GM19351 (cell line): ENCODE data around the gene PDHA2.
"Not testable (repeated sequence)": the region's sequence is repeated elsewhere in the genome, so short reads cannot be mapped to it uniquely, and the experiment has no call there.

Experiments used
- ATAC-seq: cut with Tn5 transposase; IDR thresholded peaks from one replicate; pipeline ENCODE4 v1.9.1; 2021; ENCODE audit warnings: mild to moderate bottlenecking, moderate library complexity; ENCODE audit not compliant: unreplicated experiment

The PDHA2 gene

DNA sequence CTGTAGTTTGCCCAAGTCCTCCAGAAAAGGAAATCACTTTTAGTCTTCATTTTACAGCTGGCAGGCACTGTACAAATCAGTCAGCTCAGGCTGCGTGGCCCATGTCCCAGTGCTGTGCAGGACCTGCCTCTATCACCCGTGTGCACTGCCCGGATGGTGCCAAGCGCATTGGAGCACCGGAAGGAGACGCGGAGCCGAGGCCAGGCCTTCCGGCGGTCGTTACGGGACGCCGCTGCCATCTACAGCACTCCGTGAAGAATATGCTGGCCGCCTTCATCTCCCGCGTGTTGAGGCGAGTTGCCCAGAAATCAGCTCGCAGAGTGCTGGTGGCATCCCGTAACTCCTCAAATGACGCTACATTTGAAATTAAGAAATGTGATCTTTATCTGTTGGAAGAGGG lies at the start of gene PDHA2:
TSS of gene PDHA2 (plus strand) at position 203 of the 400 bp plus-strand sequence. CDS start at position 261, 58 bp downstream.
- no peak for ATAC-seq

DNA sequence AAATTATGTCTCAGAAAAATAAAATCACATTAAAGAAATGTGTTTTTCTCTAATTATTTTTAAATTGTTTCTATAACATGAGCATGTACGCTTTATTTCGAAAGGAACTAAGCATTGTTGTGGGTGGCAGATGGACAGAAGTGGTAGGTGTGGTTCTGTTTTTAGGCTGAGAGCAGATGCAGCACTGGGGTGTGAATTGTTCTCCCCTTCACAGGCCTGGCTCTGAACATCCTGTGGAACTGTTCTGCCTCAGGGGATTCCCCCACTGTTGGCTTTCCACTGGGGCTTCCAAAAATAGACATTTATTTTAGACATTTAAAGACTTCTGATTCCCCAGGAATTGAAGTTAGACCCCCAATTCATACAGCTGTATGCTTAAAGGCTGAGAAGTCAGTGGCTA lies 41.9 kb upstream of the PDHA2 start:
- no peak for ATAC-seq

DNA sequence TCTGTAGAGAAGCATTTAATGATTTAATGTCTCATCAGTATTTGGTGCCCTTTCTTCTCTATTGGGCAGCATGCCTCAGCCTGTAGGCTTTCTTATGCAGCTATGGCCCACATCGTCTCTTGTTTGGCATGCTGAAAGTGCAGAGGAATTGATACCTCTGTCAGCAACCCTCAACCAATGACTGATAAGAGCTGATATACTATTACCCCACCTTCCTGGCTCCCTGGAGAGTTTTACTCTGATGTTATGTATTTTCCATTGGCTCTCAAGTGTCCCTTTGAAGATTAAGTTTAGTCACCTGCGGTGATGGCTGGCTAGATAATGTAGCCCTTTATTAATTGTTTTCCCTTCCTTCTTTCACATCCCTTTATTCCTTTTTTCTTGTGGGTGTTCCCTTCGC lies 41.2 kb upstream of the PDHA2 start:
- ATAC-seq: no peak

DNA sequence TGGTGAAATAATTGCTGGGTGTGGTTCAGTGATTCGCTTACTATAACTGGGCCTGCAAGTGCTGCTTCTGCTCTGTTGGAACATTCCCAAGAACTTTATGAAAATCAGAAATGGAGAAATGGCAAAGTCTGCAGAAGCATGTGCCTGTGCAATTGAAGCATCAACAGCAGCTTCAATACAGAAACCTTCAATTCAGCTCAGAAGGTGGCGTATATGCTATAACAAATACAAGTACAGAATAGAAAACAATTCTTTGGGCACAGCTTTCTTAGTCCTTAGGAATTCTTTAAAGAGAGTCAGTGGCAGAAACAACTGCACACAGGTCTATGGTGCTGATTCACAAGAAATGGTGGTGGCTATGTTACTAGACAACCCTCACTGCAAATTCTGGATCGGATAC lies 18.0 kb upstream of the PDHA2 start:
- ATAC-seq: no peak

DNA sequence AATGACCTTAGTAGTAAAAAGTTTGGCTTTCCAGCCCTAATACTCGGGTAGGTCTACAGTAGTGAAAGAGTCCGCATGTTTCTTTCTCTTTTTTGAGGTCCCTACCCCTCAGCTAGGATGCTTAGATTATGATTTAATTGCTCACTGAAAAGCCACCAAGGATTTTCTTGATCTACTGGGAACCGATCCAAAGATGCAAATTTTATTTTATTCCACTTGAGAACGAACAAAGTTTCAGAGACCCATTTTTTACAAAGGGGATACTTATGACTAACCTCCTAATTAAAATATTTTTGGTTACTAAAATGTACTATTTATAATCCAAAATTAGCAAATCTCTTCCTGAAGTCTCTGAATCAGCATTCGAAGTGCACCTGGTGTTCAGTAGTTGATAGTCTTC lies 14.3 kb upstream of the PDHA2 start:
- ATAC-seq: no peak

DNA sequence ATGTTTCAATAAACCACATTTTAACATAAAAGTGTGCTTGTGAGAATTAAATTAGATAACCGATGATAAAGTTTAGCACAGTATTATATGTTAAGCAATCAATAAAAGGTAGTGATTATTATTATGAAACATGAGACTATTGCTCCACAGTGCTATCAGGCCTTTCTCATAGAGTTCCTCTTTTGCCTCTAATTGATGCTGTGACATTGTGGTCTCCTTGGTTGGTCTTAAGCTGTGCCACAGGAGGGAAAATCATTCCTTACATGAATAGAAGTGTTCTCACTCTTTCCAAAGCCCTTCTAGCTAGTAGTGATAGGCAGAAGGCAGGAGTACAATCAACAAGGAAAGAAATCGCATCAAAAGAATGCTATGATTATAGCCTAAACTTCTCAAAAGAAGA lies 9.2 kb upstream of the PDHA2 start:
- ATAC-seq: no peak

DNA sequence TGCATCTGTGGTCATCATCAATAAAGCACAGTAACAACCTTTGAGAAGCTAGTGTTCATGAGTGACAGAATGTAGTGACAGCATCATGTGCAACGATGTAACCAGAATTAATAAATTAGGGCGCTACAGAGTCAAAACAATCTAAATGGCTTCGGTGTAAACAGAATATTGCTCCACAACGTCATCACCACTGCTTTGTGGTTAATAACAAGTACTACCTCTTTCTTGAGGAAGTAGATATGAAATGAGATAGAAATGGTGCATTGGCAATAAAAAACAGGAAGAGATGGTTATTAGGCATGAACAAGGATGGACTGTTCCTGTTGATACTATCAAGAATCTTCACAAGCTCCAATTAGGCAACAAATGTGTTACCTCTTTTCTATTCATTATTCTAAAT lies 8.7 kb upstream of the PDHA2 start:
- no peak for ATAC-seq

DNA sequence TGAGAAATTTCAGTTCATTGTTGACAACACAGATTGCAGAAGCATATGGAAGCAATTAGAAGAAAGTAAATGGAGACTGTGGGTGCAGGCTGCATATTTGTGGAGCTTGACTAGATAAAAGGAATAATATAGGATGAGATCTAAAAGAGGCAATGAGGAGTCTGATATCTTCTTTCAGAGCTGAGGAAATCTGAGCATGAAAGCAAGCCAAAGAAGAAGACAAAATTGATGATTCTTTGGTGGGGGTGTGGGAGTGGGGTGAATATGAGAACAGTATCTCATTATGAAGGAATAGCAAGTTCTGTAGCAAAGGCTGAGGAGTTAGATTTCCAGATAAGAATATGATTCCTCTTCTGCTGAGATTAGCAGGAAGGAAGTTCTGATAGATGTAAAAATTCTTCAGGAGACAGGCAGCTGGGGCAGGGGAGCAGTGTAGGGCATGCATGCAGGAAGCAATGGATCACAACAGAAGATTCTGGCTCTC lies 6.1 kb upstream of the PDHA2 start:
- ATAC-seq: no peak

DNA sequence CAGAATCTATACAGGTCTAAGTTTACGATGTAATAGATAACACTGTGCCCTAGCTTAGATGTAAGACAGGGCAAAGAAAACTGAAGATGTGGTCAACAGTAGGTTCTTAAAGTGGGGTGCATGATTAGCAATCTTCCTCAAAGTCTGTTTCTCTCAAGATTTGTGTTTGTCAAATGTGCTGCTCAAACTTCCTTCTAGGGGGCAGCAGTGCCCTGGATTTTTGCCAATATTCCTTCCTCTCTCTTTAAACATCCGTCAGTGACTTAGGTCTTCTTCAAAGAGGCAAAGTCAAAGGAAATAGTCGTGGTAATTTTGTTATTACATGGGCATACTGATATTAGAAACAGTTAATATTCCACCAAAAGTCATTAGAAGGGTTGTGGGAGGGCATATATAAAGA lies 4.2 kb upstream of the PDHA2 start:
- ATAC-seq: no peak

DNA sequence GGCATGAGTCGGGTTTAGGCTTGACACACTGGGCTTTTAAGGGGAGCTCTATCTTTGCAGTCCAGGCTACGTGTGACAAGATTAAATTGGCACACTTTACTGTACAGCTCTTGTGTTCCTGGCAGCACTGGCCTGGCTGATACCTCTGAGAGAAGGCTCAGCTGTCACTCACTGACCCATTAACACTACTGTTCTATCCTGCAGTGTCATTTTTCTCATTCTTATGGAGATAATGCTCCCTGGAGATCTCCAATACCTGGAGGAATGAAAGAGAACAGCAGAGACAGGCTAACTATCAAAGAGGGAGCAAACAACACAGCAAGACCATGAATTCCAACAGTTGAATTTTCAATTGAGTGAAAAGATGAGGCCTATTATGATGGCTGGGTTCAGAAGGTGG lies 1.7 kb upstream of the PDHA2 start:
- no peak for ATAC-seq

DNA sequence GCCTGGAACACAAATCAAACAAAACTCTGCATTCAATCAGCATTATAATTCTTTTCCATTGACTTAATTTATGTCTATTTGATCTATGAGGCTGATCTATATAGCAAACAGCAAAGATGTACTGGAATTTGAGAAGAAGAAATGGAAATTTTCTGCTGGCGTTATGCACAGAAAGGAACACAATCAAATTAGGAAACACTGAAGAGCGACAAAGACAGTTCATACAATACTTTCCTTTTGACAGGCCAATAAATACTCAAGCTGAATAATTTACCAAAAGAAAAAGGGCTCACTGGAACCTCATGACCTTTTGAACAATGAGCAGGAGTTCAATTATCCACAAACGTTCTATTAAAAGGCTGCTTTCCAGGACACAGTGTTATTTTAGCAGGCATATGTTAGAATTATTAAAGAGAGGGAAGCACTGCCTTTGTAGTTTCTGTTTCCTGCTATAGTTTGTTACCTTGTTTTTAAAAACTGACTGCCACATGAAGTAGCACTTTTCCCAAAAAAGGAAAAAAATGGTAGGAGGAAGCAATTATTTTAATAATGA lies 8.1 kb downstream of the PDHA2 start:
- no peak for ATAC-seq

DNA sequence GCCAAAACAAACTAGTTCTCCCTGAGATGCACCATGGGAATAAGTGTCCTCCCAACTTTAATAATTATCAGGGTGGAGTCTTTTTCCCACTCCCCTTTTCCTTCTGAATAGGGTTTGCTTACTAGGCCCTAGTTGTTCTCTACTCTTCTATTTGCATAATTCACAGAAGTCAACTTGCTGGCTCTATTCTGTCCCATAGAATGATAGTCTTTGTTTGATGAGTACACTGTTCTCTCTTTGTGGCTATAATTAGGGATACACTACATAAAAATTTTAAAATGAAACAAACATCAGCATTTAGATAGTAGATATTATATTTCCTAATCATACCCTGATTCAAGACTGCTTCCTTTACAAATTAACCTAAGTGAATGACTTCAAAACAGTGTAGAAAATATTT lies 10.3 kb downstream of the PDHA2 start:
- ATAC-seq: no peak

DNA sequence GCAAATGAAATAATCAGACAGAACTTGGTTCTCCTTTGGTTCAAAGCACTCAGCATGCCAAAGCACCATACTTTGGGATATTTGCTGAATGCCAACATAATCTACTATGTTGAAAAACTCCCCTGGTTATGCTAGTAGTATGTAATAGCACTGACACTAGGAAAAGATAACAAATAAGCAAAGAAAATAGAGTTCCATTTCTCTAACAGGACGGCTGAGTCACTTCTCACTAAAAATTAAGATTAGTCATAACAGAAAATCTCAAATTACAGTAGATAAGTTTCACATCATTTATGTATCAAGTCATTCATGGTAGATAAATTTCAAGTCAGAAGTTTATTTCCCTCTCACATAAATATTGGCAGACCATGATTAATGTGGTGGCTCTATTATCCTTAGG lies 17.9 kb downstream of the PDHA2 start:
- no peak for ATAC-seq

DNA sequence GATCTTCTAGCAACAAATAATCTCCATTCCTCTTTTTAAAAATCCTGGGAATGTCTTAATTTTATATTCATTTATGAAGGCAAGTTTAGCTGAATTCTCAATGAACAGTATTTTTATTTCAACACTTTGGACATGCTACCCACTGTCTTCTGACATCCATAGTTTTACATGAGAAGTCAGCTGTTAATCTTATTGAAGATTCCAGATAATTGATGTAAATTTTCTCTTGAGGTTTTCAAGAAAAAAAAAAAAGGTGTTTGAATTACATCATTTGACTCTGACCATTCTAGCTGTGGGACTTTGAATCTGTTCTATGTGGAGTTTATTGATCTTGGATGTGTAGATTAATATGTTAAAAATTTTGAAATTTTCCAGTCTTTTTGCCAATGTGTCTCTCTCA lies 28.0 kb downstream of the PDHA2 start:
- ATAC-seq: no peak

DNA sequence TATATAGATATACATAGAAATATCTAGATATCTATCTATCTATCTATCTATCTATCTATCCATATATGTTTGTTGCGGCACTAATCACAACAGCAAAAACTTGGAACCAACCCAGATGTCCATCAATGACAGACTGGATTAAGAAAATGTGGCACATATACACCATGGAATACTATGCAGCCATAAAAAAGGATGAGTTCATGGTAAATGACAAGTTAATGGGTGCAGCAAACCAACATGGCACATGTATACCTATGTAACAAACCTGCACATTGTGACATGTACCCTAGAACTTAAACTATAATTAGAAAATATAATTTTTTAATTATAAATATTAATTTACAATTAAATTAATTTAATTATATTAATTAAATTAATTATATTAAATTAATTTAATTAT lies 29.5 kb downstream of the PDHA2 start:
- not testable (repeated sequence) for ATAC-seq

DNA sequence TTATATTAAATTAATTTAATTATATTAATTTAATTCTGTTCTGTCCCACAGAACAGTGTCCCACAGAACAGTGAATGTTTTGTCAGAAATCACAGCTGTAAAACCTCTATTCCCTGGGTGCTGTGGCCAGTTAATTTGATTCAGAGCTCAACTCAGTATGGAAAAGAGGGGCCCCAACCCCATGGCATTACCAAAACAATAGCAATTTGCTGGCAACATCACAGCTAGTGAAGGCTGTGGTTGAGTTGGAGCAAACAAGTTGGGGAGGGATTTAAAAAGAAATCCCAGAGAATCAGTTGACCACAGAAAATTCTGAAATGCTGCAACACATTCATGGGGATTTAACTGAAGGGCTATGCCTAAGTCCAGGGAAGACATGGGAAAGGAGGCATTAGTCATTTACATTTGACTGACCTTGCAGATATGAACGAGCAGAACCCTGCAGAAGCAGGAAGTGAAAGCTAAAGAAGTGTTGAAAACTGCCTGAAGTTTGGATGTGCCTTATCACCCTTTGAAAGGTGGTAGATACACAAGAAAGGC lies 30.1 kb downstream of the PDHA2 start:
- no peak for ATAC-seq

DNA sequence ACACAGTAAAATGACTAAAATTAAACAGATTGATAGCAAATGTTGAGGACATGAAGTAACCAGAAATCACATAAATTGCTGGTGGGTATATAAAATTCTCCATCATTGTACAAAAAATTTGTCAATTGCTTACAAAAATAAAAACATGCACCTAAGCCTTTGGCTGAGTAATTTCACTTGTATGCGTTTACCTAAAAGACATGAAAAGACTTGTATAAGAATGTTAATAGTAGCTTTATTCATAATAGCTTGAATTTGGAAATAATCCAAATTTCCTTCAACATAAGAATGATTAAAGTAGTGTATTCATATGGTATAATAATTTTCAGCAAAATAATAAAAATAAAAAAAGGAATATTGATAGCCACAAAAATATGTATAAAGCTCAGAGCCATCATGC lies 37.7 kb downstream of the PDHA2 start:
- ATAC-seq: no peak

DNA sequence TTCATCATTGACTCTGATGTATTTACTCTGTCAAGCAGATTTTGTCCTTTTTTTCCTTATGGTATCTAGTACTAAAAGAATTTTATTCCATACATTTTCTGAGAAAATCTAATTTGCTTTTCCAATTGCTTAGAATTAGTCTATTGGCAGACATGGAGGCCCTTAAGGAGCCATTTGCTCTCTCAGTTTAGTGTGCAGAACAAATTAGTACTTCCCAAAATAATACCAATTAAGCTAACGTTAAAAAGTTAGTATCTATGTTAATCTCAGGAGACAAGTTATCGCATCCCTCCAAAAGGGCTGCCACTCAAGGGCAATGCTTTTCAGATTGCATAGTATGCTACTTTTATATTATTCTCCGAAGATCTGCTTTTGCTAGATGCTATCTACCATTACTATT lies 47.7 kb downstream of the PDHA2 start:
- no peak for ATAC-seq

DNA sequence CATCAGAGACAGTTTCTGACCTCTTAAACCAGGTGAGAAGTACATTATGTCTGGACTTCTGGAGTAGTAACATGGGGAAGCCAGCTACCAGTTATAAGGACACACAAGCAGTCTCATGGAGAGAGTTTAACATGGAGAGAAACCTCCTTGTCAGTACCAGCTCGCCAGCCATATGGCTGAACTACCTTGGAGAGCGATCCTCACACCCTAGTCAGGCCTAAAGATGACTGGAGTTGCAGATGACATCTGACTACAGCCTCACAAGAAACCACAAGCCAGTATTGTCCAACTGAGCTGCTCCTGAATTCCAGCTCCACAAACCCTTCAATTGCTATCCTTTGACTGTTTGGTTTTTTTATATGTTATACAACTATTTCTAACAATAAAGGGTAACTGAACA lies 49.8 kb downstream of the PDHA2 start:
- no peak for ATAC-seq
